Neural cell (in vitro differentiated cells): Measurements from ENCODE around the gene TXN. TPM values are rescaled to one million over a fixed set of nuclear protein-coding genes. Genes with fewer than 3 reads are reported as not detected.

Source experiments
- H2AFZ ChIP-seq: fragments of 200-600, 300-800 bp; sonication (generic), shearing (Covaris generic); 2 replicates; pipeline ENCODE4 v1.6.0; 2014; ENCODE audit warnings: low read depth, mild to moderate bottlenecking, antibody characterized with exemption, low read length, moderate library complexity
- H3F3A ChIP-seq: fragments of 200-600 bp; shearing (Covaris generic); 2 replicates; pipeline ENCODE4 v1.6.1; 2016; ENCODE audit warnings: mild to moderate bottlenecking, moderate library complexity, mixed read lengths, antibody characterized with exemption, low read length; ENCODE audit not compliant: insufficient read depth, poor library complexity, severe bottlenecking
- H3K27ac ChIP-seq: fragments of 200-600, 300-800 bp; sonication (generic), shearing (Covaris generic); 2 replicates; pipeline ENCODE4 v1.5.1; 2014; ENCODE audit warnings: mild to moderate bottlenecking, low read length, moderate library complexity
- H3K27me3 ChIP-seq: fragments of 300-800, 200-600 bp; sonication (generic), shearing (Covaris generic); 2 replicates; pipeline ENCODE4 v1.6.0; 2014; ENCODE audit warnings: mild to moderate bottlenecking, low read depth, low read length, moderate library complexity; ENCODE audit not compliant: insufficient read depth
- H3K36me3 ChIP-seq: fragments of 300-800, 200-600 bp; sonication (generic), shearing (Covaris generic); 2 replicates; pipeline ENCODE4 v1.5.1; 2014; ENCODE audit warnings: mild to moderate bottlenecking, antibody characterized with exemption, low read length, moderate library complexity; ENCODE audit not compliant: insufficient read depth
- H3K4me2 ChIP-seq: fragments of 300-800, 200-600 bp; sonication (generic), shearing (Covaris generic); 2 replicates; pipeline ENCODE4 v1.6.0; 2014; ENCODE audit warnings: mild to moderate bottlenecking, low read length
- H3K4me3 ChIP-seq: fragments of 300-800, 200-600 bp; sonication (generic), shearing (Covaris generic); 2 replicates; pipeline ENCODE4 v1.5.1; 2014; ENCODE audit warnings: mild to moderate bottlenecking, low read length, moderate library complexity
- H3K79me2 ChIP-seq: fragments of 200-600 bp; shearing (Covaris generic); replicated peaks from 2 replicates; pipeline ENCODE4 v1.6.0; 2014; ENCODE audit warnings: mild to moderate bottlenecking, low read length, moderate library complexity; ENCODE audit not compliant: insufficient read depth
- H3K9ac ChIP-seq: fragments of 300-800, 200-600 bp; sonication (generic), shearing (Covaris generic); 2 replicates; pipeline ENCODE4 v1.6.1; 2016; ENCODE audit warnings: mild to moderate bottlenecking, low read length, mixed read lengths
- H3K9me2 ChIP-seq: fragments of 200-600 bp; shearing (Covaris generic); 2 replicates; pipeline ENCODE4 v1.6.1; 2016; ENCODE audit warnings: mild to moderate bottlenecking, low read length, mixed read lengths; ENCODE audit not compliant: insufficient read depth
- H3K9me3 ChIP-seq: fragments of 200-600, 300-800 bp; sonication (generic), shearing (Covaris generic); 2 replicates; pipeline ENCODE4 v1.6.1; 2016; ENCODE audit warnings: mild to moderate bottlenecking, mixed run types, low read length, moderate library complexity, mixed read lengths
- H4K20me1 ChIP-seq: fragments of 200-600 bp; shearing (Covaris generic); 2 replicates; pipeline ENCODE4 v1.6.1; 2016; ENCODE audit warnings: mild to moderate bottlenecking, mixed run types; ENCODE audit not compliant: insufficient read depth
- EP300 ChIP-seq: fragments of 450-650 bp; conservative IDR thresholded peaks from 2 replicates; pipeline ENCODE4 v1.6.1; 2014; ENCODE audit warnings: antibody characterized with exemption, mild to moderate bottlenecking, moderate library complexity; ENCODE audit not compliant: poor library complexity, severe bottlenecking
- EZH2 ChIP-seq: fragments of 200-600, 300-800 bp; shearing (Covaris generic), sonication (generic); IDR thresholded peaks from 2 replicates; pipeline ENCODE4 v1.6.1; 2014; ENCODE audit warnings: antibody characterized with exemption, low read length, borderline replicate concordance, mild to moderate bottlenecking; ENCODE audit not compliant: insufficient read depth, poor library complexity, severe bottlenecking
- MXI1 ChIP-seq: fragments of 450-650 bp; conservative IDR thresholded peaks from 2 replicates; pipeline ENCODE4 v1.6.1; 2014; ENCODE audit warnings: antibody characterized with exemption, mild to moderate bottlenecking; ENCODE audit not compliant: poor library complexity, severe bottlenecking
- POLR2AphosphoS5 ChIP-seq: IDR thresholded peaks from 2 replicates; pipeline ENCODE4 v1.6.1; 2012
- RAD21 ChIP-seq: fragments of 450-650 bp; conservative IDR thresholded peaks from 2 replicates; pipeline ENCODE4 v1.6.1; 2014; ENCODE audit warnings: antibody characterized with exemption, mild to moderate bottlenecking, moderate library complexity
- SMC3 ChIP-seq: fragments of 450-650 bp; conservative IDR thresholded peaks from 2 replicates; pipeline ENCODE4 v1.6.1; 2014; ENCODE audit warnings: antibody characterized with exemption, mild to moderate bottlenecking, moderate library complexity; ENCODE audit not compliant: poor library complexity
- TAF1 ChIP-seq: IDR thresholded peaks from 2 replicates; pipeline ENCODE4 v1.6.1; 2012; ENCODE audit warnings: low read depth
- polyA plus RNA-seq: library from polyadenylated mRNA; depleted of rRNA; stranded (reverse); fragments of >200 nt; gene quantifications from 2 replicates; pipeline ENCODE4 v1.2.3, GENCODE V29; 2014
- TF ChIP-seq, protein P1 (sequence below): IDR thresholded peaks from 2 replicates; pipeline ENCODE4 v1.6.1; 2012; ENCODE audit warnings: borderline replicate concordance
- TF ChIP-seq, protein P2 (sequence below): fragments of 450-650 bp; IDR thresholded peaks from 2 replicates; pipeline ENCODE4 v1.5.1; 2014; ENCODE audit warnings: antibody characterized with exemption, mild to moderate bottlenecking, moderate library complexity; ENCODE audit not compliant: poor library complexity, severe bottlenecking

The TXN gene
- polyA plus RNA-seq, 1 donor from 2014 or later, result 304 TPM

DNA sequence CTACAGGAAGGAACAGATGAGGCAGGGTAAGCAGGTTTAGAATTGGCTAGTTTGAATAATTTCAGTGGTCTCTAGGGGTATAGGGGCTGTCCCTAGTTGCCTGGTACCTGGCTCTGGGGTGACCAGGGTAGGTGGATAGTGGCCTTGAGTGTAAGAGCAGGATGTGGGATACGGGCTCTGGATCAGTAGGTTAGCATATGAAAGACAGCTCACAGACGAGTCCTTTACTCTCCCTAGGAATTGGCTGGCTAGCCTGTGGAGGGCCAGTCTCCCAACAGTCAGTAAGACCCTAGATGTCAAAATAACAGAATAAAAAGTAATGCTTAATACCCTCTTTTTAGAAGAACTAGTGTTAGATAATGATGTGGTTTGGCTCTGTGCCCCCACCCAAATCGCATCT, 31.7 kb downstream of the TXN start:
- H3K9me2 ChIP-seq, result no peaks in the 10 kb centered on the region
- H3K4me3 ChIP-seq, result no peak overlapping the region
- no peaks in the 10 kb centered on the region for H4K20me1 ChIP-seq
- no peaks in the 10 kb centered on the region for H3K79me2 ChIP-seq
- H3K4me2 ChIP-seq, result no peak overlapping the region
- no peak overlapping the region for H2AFZ ChIP-seq
- H3K9ac ChIP-seq, result no peak overlapping the region
- no peaks in the 10 kb centered on the region for H3F3A ChIP-seq
- H3K27me3 ChIP-seq, result no peaks in the 10 kb centered on the region
- no peaks in the 10 kb centered on the region for H3K36me3 ChIP-seq
- TF ChIP-seq, protein P1, sequence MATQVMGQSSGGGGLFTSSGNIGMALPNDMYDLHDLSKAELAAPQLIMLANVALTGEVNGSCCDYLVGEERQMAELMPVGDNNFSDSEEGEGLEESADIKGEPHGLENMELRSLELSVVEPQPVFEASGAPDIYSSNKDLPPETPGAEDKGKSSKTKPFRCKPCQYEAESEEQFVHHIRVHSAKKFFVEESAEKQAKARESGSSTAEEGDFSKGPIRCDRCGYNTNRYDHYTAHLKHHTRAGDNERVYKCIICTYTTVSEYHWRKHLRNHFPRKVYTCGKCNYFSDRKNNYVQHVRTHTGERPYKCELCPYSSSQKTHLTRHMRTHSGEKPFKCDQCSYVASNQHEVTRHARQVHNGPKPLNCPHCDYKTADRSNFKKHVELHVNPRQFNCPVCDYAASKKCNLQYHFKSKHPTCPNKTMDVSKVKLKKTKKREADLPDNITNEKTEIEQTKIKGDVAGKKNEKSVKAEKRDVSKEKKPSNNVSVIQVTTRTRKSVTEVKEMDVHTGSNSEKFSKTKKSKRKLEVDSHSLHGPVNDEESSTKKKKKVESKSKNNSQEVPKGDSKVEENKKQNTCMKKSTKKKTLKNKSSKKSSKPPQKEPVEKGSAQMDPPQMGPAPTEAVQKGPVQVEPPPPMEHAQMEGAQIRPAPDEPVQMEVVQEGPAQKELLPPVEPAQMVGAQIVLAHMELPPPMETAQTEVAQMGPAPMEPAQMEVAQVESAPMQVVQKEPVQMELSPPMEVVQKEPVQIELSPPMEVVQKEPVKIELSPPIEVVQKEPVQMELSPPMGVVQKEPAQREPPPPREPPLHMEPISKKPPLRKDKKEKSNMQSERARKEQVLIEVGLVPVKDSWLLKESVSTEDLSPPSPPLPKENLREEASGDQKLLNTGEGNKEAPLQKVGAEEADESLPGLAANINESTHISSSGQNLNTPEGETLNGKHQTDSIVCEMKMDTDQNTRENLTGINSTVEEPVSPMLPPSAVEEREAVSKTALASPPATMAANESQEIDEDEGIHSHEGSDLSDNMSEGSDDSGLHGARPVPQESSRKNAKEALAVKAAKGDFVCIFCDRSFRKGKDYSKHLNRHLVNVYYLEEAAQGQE, result no peak
- no peak for TF ChIP-seq SMC3
- TF ChIP-seq, protein P2, sequence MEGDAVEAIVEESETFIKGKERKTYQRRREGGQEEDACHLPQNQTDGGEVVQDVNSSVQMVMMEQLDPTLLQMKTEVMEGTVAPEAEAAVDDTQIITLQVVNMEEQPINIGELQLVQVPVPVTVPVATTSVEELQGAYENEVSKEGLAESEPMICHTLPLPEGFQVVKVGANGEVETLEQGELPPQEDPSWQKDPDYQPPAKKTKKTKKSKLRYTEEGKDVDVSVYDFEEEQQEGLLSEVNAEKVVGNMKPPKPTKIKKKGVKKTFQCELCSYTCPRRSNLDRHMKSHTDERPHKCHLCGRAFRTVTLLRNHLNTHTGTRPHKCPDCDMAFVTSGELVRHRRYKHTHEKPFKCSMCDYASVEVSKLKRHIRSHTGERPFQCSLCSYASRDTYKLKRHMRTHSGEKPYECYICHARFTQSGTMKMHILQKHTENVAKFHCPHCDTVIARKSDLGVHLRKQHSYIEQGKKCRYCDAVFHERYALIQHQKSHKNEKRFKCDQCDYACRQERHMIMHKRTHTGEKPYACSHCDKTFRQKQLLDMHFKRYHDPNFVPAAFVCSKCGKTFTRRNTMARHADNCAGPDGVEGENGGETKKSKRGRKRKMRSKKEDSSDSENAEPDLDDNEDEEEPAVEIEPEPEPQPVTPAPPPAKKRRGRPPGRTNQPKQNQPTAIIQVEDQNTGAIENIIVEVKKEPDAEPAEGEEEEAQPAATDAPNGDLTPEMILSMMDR, result no peak
- H3K9me3 ChIP-seq, result no peaks in the 10 kb centered on the region
- no peak overlapping the region for H3K27ac ChIP-seq

DNA sequence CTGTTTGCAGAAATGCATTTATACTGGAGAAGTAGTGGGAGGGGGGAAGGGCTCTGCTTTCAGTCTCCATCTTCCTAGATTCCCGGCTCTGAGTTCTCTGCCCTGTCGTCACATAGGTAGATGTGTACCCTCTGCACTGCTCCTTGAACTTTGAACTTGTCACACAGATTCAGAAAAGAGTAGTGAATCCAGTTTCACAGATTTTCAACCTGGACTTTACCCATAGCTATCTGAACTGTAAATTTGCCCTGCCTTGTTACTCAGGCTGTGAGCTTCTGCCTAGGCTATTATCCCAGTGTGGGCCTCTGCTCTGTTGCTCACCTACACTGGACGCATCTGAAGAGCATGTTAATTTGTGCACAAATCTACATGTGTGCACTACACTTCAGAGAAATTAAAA, 35.5 kb downstream of the TXN start:
- no peaks in the 10 kb centered on the region for H3K9me2 ChIP-seq
- no peak overlapping the region for H3K4me2 ChIP-seq
- H4K20me1 ChIP-seq, result no peaks in the 10 kb centered on the region
- H2AFZ ChIP-seq, result no peak overlapping the region
- TF ChIP-seq POLR2AphosphoS5 (no peak), SMC3 (no peak), RAD21 (no peak), MXI1 (no peak), TAF1 (no peak), EP300 (no peak), EZH2 (no peak)
- TF ChIP-seq, protein P2, result no peak
- TF ChIP-seq, protein P1, result no peak
- no peak overlapping the region for H3K9ac ChIP-seq
- H3K36me3 ChIP-seq, result no peaks in the 10 kb centered on the region
- no peaks in the 10 kb centered on the region for H3K79me2 ChIP-seq
- H3K27ac ChIP-seq, result no peak overlapping the region
- no peak overlapping the region for H3K4me3 ChIP-seq
- H3K9me3 ChIP-seq, result no peaks in the 10 kb centered on the region
- no peaks in the 10 kb centered on the region for H3K27me3 ChIP-seq
- H3F3A ChIP-seq, result no peaks in the 10 kb centered on the region
